Measurements from ENCODE around the gene GZF1.

GZF1 gene

GRCh38 chr20:23401051-23401450 lies 39.1 kb downstream of the GZF1 start:
- no peaks in the 10 kb centered on the region for H3K9me2 ChIP-seq (replicated peaks; ENCODE audit: insufficient read depth, low read length)
- H3K9me3 ChIP-seq (ENCODE audit: insufficient read depth, low read length), result no peaks in the 10 kb centered on the region
- no peak overlapping the region for H3K27ac ChIP-seq (ENCODE audit: low read depth, low read length)
- H4K20me1 ChIP-seq (ENCODE audit: low read depth, low read length), result no peaks in the 10 kb centered on the region
- no peak overlapping the region for H2AFZ ChIP-seq (ENCODE audit: low read depth, low read length, severe bottlenecking)
- TF ChIP-seq EZH2phosphoT487 (conservative IDR thresholded peaks at IDR 0.05; ENCODE audit: low read length) (no peak), CTCF (IDR thresholded peaks at IDR 0.05; ENCODE audit: insufficient read depth, low read length, poor library complexity, severe bottlenecking) (no peak)
- peaks cover 3% of the 10 kb centered on the region; the same call in 1 of the 2 replicates for H3K36me3 ChIP-seq (ENCODE audit: low read length)
- H3K79me2 ChIP-seq (ENCODE audit: insufficient read depth, low read length), result peaks cover 24% of the 10 kb centered on the region
- no peak overlapping the region for H3K4me2 ChIP-seq (ENCODE audit: low read depth, low read length, poor library complexity, severe bottlenecking)
- no peaks in the 10 kb centered on the region for H3K27me3 ChIP-seq (ENCODE audit: low read length)
- H3F3A ChIP-seq (ENCODE audit: insufficient read depth), result no peaks in the 10 kb centered on the region
- H3K4me3 ChIP-seq (ENCODE audit: insufficient read depth, low read length, poor library complexity, severe bottlenecking), result no peak overlapping the region
- H3K9ac ChIP-seq (ENCODE audit: low read length), result no peak overlapping the region

GRCh38 chr20:23403751-23404150 lies 41.8 kb downstream of the GZF1 start:
- no peaks in the 10 kb centered on the region for H3K9me2 ChIP-seq (replicated peaks; ENCODE audit: insufficient read depth, low read length)

GRCh38 chr20:23404196-23404595 lies 42.2 kb downstream of the GZF1 start:
- no peak overlapping the region for H3K4me2 ChIP-seq (ENCODE audit: low read depth, low read length, poor library complexity, severe bottlenecking)
- H3K79me2 ChIP-seq (ENCODE audit: insufficient read depth, low read length), result peaks cover 56% of the 10 kb centered on the region

More at GRCh38 chr20:23403751-23404150, 41.8 kb downstream of the GZF1 start:
- no peaks in the 10 kb centered on the region for H3F3A ChIP-seq (ENCODE audit: insufficient read depth)
- H3K27ac ChIP-seq (ENCODE audit: low read depth, low read length), result no peak overlapping the region
- H3K36me3 ChIP-seq (ENCODE audit: low read length), result 0 out of 2 replicates have a peak, but pooled peaks cover 3% of the 10 kb centered on the region
- H3K9ac ChIP-seq (ENCODE audit: low read length), result no peak overlapping the region
- no peaks in the 10 kb centered on the region for H3K27me3 ChIP-seq (ENCODE audit: low read length)
- no peaks in the 10 kb centered on the region for H4K20me1 ChIP-seq (ENCODE audit: low read depth, low read length)
- H3K9me3 ChIP-seq (ENCODE audit: insufficient read depth, low read length), result no peaks in the 10 kb centered on the region
- H3K4me3 ChIP-seq (ENCODE audit: insufficient read depth, low read length, poor library complexity, severe bottlenecking), result no peak overlapping the region
- H3K79me2 ChIP-seq (ENCODE audit: insufficient read depth, low read length), result peaks cover 51% of the 10 kb centered on the region
- H3K4me2 ChIP-seq (ENCODE audit: low read depth, low read length, poor library complexity, severe bottlenecking), result no peak overlapping the region
- no peak for TF ChIP-seq EZH2phosphoT487 (conservative IDR thresholded peaks at IDR 0.05; ENCODE audit: low read length)
- TF ChIP-seq CTCF (IDR thresholded peaks at IDR 0.05; ENCODE audit: insufficient read depth, low read length, poor library complexity, severe bottlenecking), result no peak
- H2AFZ ChIP-seq (ENCODE audit: low read depth, low read length, severe bottlenecking), result no peak overlapping the region

More at GRCh38 chr20:23404196-23404595, 42.2 kb downstream of the GZF1 start:
- no peak overlapping the region for H3K4me3 ChIP-seq (ENCODE audit: insufficient read depth, low read length, poor library complexity, severe bottlenecking)
- no peaks in the 10 kb centered on the region for H3K9me2 ChIP-seq (replicated peaks; ENCODE audit: insufficient read depth, low read length)
- H3K36me3 ChIP-seq (ENCODE audit: low read length), result 0 out of 2 replicates have a peak, but pooled peaks cover 3% of the 10 kb centered on the region
- H3F3A ChIP-seq (ENCODE audit: insufficient read depth), result no peaks in the 10 kb centered on the region
- H3K27ac ChIP-seq (ENCODE audit: low read depth, low read length), result no peak overlapping the region
- TF ChIP-seq EZH2phosphoT487 (conservative IDR thresholded peaks at IDR 0.05; ENCODE audit: low read length) (no peak), CTCF (IDR thresholded peaks at IDR 0.05; ENCODE audit: insufficient read depth, low read length, poor library complexity, severe bottlenecking) (no peak)
- H3K9me3 ChIP-seq (ENCODE audit: insufficient read depth, low read length), result no peaks in the 10 kb centered on the region
- no peak overlapping the region for H3K9ac ChIP-seq (ENCODE audit: low read length)
- no peaks in the 10 kb centered on the region for H3K27me3 ChIP-seq (ENCODE audit: low read length)
- no peak overlapping the region for H2AFZ ChIP-seq (ENCODE audit: low read depth, low read length, severe bottlenecking)
- no peaks in the 10 kb centered on the region for H4K20me1 ChIP-seq (ENCODE audit: low read depth, low read length)
